OCI-LY3 (cell line): Measurements from ENCODE around the gene NBL1.

ENCODE experiments used
- EZH2phosphoT487 ChIP-seq: fragments of 200-600 bp; shearing (Covaris generic); IDR thresholded peaks from 2 replicates; pipeline ENCODE4 v1.6.1; 2018; ENCODE audit warnings: antibody characterized with exemption, mixed run types, low read depth
- TF ChIP-seq, protein P1 (sequence below): fragments of 200-600, 300-600 bp; sonication (generic); IDR thresholded peaks from 2 replicates; pipeline ENCODE4 v1.5.1; 2014; ENCODE audit warnings: antibody characterized with exemption, low read length, low read depth

- TF ChIP-seq, protein P1, sequence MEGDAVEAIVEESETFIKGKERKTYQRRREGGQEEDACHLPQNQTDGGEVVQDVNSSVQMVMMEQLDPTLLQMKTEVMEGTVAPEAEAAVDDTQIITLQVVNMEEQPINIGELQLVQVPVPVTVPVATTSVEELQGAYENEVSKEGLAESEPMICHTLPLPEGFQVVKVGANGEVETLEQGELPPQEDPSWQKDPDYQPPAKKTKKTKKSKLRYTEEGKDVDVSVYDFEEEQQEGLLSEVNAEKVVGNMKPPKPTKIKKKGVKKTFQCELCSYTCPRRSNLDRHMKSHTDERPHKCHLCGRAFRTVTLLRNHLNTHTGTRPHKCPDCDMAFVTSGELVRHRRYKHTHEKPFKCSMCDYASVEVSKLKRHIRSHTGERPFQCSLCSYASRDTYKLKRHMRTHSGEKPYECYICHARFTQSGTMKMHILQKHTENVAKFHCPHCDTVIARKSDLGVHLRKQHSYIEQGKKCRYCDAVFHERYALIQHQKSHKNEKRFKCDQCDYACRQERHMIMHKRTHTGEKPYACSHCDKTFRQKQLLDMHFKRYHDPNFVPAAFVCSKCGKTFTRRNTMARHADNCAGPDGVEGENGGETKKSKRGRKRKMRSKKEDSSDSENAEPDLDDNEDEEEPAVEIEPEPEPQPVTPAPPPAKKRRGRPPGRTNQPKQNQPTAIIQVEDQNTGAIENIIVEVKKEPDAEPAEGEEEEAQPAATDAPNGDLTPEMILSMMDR: no peak
- TF ChIP-seq EZH2phosphoT487: no peak
These were observed 33.7 kb upstream of the NBL1 start for GRCh38 chr1:19610282-19610981.
